ENCODE measurements around the gene JDP2. TPM values are rescaled to one million over a fixed set of nuclear protein-coding genes. Genes with fewer than 3 reads are reported as not detected.

JDP2 gene
- total RNA-seq, 1 experiment from 2014 or later: 45.3 TPM

DNA sequence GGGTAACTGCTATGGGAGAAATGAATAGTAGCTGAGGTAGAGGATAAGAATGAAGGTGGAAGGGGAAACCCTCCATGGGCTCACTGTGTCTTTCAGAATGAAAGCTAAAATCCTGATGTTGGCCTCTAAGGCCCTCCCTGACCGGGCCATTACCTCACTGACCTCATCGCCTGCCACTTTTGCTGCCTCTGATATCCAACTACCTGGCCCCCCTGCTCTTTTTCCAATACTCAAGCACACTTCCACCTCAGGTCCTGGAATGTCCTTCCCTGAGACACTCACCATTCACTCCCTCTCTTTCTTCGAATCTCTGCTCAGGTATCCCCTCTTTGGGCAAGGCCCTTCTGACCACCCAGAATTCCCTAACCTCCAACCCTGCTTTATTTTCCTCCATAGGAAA, 93.0 kb downstream of the JDP2 start:
- no peaks in the 10 kb centered on the region for H3K9me3 Mint-ChIP-seq (ENCODE audit: unreplicated experiment)
- DNase-seq (ENCODE audit: unreplicated experiment): no peak
- TF ChIP-seq, protein P1, sequence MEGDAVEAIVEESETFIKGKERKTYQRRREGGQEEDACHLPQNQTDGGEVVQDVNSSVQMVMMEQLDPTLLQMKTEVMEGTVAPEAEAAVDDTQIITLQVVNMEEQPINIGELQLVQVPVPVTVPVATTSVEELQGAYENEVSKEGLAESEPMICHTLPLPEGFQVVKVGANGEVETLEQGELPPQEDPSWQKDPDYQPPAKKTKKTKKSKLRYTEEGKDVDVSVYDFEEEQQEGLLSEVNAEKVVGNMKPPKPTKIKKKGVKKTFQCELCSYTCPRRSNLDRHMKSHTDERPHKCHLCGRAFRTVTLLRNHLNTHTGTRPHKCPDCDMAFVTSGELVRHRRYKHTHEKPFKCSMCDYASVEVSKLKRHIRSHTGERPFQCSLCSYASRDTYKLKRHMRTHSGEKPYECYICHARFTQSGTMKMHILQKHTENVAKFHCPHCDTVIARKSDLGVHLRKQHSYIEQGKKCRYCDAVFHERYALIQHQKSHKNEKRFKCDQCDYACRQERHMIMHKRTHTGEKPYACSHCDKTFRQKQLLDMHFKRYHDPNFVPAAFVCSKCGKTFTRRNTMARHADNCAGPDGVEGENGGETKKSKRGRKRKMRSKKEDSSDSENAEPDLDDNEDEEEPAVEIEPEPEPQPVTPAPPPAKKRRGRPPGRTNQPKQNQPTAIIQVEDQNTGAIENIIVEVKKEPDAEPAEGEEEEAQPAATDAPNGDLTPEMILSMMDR (IDR thresholded peaks at IDR 0.05; ENCODE audit: unreplicated experiment): no peak
- peaks cover 7% of the 10 kb centered on the region for H3K4me1 Mint-ChIP-seq (ENCODE audit: insufficient read depth, unreplicated experiment)
- intact Hi-C loops (cut with micrococcal nuclease): no loop called here
- BruUV-seq (replicated peaks): no TSS peak
- no peak overlapping the region for H3K4me3 Mint-ChIP-seq (ENCODE audit: unreplicated experiment)
- H3K27ac Mint-ChIP-seq (ENCODE audit: low read depth, unreplicated experiment): no peak overlapping the region
- ChIA-PET POLR2A (interaction anchor here (1.0 kb wide), 1 partner anchor 15 kb away, joined by 3 read pairs; no protein-coding TSS in a partner anchor), CTCF (interaction anchor here (4.6 kb wide), 1 partner anchor 40 kb away, joined by 23 read pairs; no protein-coding TSS in a partner anchor)
- H3K27me3 Mint-ChIP-seq (ENCODE audit: insufficient read depth, unreplicated experiment): no peaks in the 10 kb centered on the region
- H3K36me3 Mint-ChIP-seq (ENCODE audit: insufficient read depth, unreplicated experiment): no peaks in the 10 kb centered on the region

DNA sequence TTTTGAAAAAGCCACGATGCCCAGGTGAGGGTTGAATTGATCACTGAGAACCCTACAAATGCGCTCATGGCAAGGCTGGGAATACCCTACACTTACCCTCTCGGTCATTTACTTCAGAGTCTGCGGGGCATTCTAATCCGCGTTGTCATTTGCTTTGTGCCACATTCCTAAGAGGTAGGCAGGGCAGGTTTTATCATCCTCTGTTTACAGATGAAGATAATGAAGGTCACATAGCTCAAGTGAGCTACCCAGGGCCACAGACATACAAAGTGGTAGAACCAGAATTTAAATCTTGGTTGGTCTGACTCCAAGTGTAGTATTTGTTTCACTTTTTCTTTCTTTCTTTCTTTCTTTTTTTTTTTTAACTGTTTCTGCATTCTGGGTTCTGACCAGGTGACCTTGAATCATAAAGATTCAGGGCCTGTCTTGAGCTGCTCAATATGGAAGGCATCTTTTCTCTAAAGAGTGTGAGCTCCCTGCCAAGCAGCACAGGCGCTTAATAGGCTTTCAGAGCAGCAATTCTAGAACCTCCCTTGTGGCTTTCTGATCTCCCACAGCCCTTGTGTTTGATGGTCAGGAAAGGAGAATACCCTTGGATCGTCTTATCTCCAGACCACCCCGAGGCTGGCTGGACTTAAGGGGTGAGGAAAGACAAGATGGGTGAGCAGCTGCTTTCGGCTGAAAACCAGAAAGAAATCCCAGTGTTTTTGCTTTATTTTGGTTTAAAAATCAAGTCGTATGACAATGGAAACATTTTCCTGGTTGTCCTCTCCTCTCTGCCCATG, 93.8 kb downstream of the JDP2 start:
- CTCF ChIA-PET: interaction anchor here (0.6 kb wide), 1 partner anchor 237 kb away, joined by 4 read pairs; no protein-coding TSS in a partner anchor
- POLR2A ChIA-PET: interaction anchor here (1.0 kb wide), 1 partner anchor 14 kb away, joined by 3 read pairs; no protein-coding TSS in a partner anchor
- H3K4me1 Mint-ChIP-seq (ENCODE audit: insufficient read depth, unreplicated experiment): peaks cover 7% of the 10 kb centered on the region
- no peak overlapping the region for H3K4me3 Mint-ChIP-seq (ENCODE audit: unreplicated experiment)
- H3K27ac Mint-ChIP-seq (ENCODE audit: low read depth, unreplicated experiment): peak overlapping the region; percentile 67
- H3K27me3 Mint-ChIP-seq (ENCODE audit: insufficient read depth, unreplicated experiment): no peaks in the 10 kb centered on the region
- H3K36me3 Mint-ChIP-seq (ENCODE audit: insufficient read depth, unreplicated experiment): no peaks in the 10 kb centered on the region
- intact Hi-C loops (cut with micrococcal nuclease): no loop called here
- H3K9me3 Mint-ChIP-seq (ENCODE audit: unreplicated experiment): no peaks in the 10 kb centered on the region
- DNase-seq (ENCODE audit: unreplicated experiment): no peak
- BruUV-seq (replicated peaks): no TSS peak
- TF ChIP-seq, protein P1 (IDR thresholded peaks at IDR 0.05; ENCODE audit: unreplicated experiment): no peak

DNA sequence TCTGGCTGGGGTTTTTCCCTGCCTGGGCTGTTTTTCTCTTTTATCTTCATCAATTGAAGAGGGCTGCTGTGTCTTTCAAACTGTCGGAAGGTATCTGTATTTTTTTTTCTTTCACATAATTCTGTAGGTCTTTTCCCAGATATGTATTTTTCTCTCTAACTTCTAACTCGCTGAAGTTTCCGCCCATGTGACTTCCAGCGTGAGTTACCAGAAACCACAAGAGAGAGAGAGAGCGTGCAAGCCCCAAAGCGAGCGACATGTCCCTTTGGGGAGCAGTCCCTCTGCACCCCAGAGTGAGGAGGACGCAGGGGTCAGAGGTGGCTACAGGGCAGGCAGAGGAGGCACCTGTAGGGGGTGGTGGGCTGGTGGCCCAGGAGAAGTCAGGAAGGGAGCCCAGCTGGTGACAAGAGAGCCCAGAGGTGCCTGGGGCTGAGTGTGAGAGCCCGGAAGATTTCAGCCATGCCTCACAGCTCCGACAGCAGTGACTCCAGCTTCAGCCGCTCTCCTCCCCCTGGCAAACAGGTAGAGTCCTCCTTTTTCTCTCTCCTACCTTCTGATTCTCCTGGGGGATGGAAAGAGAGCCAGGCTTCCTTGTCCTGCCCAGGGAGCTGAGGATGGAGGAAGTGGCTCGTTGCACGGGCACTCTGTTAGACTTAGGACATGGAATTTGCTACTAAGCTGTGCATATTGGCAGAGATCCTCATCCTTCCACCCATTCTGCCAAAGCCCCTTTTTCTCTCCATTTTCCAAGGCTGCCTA, 94.6 kb downstream of the JDP2 start, which contains the start of gene BATF:
BATF (plus strand) TSS at position 246 of the 759 bp plus-strand sequence; CDS start at position 460, 214 bp downstream.
- no peaks in the 10 kb centered on the region for H3K9me3 Mint-ChIP-seq (ENCODE audit: unreplicated experiment)
- no TSS peak for BruUV-seq (replicated peaks)
- H3K27ac Mint-ChIP-seq (ENCODE audit: low read depth, unreplicated experiment): peak within 1 kb of the TSS; percentile 67
- H3K4me1 Mint-ChIP-seq (ENCODE audit: insufficient read depth, unreplicated experiment): peaks cover 7% of the 10 kb centered on the region
- no peaks in the 10 kb centered on the region for H3K36me3 Mint-ChIP-seq (ENCODE audit: insufficient read depth, unreplicated experiment)
- H3K27me3 Mint-ChIP-seq (ENCODE audit: insufficient read depth, unreplicated experiment): no peaks in the 10 kb centered on the region
- TF ChIP-seq, protein P1 (IDR thresholded peaks at IDR 0.05; ENCODE audit: unreplicated experiment): no peak
- intact Hi-C loops (cut with micrococcal nuclease): no loop called here
- ChIA-PET CTCF (no interaction called here), POLR2A (no interaction called here)
- H3K4me3 Mint-ChIP-seq (ENCODE audit: unreplicated experiment): no peak within 1 kb of the TSS
- no peak for DNase-seq (ENCODE audit: unreplicated experiment)

DNA sequence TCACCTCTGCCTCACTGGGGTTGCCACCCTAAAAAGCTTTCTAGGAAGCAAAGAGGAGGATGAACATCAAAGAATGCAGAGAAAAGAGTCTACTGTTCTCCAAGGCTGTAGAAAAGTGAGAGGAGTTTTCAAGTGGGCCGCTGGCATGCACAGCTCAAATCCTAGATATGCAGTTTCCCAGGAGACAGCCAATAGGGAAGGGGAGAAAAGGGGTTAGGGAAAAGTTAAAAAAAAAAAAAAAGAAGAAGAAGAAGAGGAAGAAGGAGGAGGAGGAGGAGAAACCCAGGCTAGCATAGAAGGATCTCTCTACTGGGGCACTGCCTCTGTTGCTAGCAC, 95.1 kb downstream of the JDP2 start:
- no peak overlapping the region for H3K4me3 Mint-ChIP-seq (ENCODE audit: unreplicated experiment)
- no TSS peak for BruUV-seq (replicated peaks)
- ChIA-PET POLR2A (no interaction called here), CTCF (no interaction called here)
- no peaks in the 10 kb centered on the region for H3K9me3 Mint-ChIP-seq (ENCODE audit: unreplicated experiment)
- intact Hi-C loops (cut with micrococcal nuclease): no loop called here
- H3K27ac Mint-ChIP-seq (ENCODE audit: low read depth, unreplicated experiment): no peak overlapping the region
- H3K27me3 Mint-ChIP-seq (ENCODE audit: insufficient read depth, unreplicated experiment): no peaks in the 10 kb centered on the region
- DNase-seq (ENCODE audit: unreplicated experiment): no peak
- no peaks in the 10 kb centered on the region for H3K36me3 Mint-ChIP-seq (ENCODE audit: insufficient read depth, unreplicated experiment)
- TF ChIP-seq, protein P1 (IDR thresholded peaks at IDR 0.05; ENCODE audit: unreplicated experiment): no peak
- peaks cover 7% of the 10 kb centered on the region for H3K4me1 Mint-ChIP-seq (ENCODE audit: insufficient read depth, unreplicated experiment)
